IPS DF 6.9 (cell line): Measurements from ENCODE around the gene SRCIN1.
"Not testable (repeated sequence)": the region's sequence is repeated elsewhere in the genome, so short reads cannot be mapped to it uniquely, and the experiment has no call there.

Experiments used
- DNase-seq: peaks from one replicate; pipeline ENCODE4 v3.0.0-alpha.2; 2013; ENCODE audit warnings: low read depth, low spot score
- H3K27ac ChIP-seq: one replicate; pipeline ENCODE4 v1.5.1; 2013; ENCODE audit warnings: low read length, control low read depth
- H3K27me3 ChIP-seq: 2 replicates; pipeline ENCODE4 v1.6.1; 2013; ENCODE audit warnings: mild to moderate bottlenecking, low read length; ENCODE audit not compliant: control insufficient read depth, insufficient read depth
- H3K36me3 ChIP-seq: 2 replicates; pipeline ENCODE4 v1.6.1; 2013; ENCODE audit warnings: low read length; ENCODE audit not compliant: control insufficient read depth, insufficient read depth
- H3K4me1 ChIP-seq: 2 replicates; pipeline ENCODE4 v1.6.1; 2013; ENCODE audit warnings: low read length; ENCODE audit not compliant: control insufficient read depth, insufficient read depth
- H3K4me3 ChIP-seq: 2 replicates; pipeline ENCODE4 v1.5.1; 2013; ENCODE audit warnings: mild to moderate bottlenecking, low read length
- H3K9me3 ChIP-seq: 2 replicates; pipeline ENCODE4 v1.6.1; 2013; ENCODE audit warnings: low read length, inconsistent platforms; ENCODE audit not compliant: control insufficient read depth, insufficient read depth
- WGBS: extraction: QIAGEN DNeasy Blood & Tissue Kit; methylation state at CpG from one replicate; pipeline ENCODE4 v1.1.7; 2013; ENCODE audit warnings: mixed read lengths, missing lambda C conversion rate; ENCODE audit not compliant: insufficient read length, insufficient coverage; 5-methylcytosine and 5-hydroxymethylcytosine counted together

The SRCIN1 gene

GRCh38 chr17:38509772-38510420 is 95.9 kb downstream of the SRCIN1 start:
- DNase-seq = no peak
- H3K27me3 ChIP-seq = no peaks in the 10 kb centered on the region; the same call in 1 of the 2 replicates
- no CpG with 5 or more reads among the region's 80 CpGs for WGBS
- no peaks in the 10 kb centered on the region for H3K36me3 ChIP-seq
- no peak overlapping the region for H3K27ac ChIP-seq
- H3K4me1 ChIP-seq = peaks cover 12% of the 10 kb centered on the region
- H3K4me3 ChIP-seq = peak overlapping the region; percentile 30; the same call in 1 of the 2 replicates
- no peaks in the 10 kb centered on the region for H3K9me3 ChIP-seq

DNA sequence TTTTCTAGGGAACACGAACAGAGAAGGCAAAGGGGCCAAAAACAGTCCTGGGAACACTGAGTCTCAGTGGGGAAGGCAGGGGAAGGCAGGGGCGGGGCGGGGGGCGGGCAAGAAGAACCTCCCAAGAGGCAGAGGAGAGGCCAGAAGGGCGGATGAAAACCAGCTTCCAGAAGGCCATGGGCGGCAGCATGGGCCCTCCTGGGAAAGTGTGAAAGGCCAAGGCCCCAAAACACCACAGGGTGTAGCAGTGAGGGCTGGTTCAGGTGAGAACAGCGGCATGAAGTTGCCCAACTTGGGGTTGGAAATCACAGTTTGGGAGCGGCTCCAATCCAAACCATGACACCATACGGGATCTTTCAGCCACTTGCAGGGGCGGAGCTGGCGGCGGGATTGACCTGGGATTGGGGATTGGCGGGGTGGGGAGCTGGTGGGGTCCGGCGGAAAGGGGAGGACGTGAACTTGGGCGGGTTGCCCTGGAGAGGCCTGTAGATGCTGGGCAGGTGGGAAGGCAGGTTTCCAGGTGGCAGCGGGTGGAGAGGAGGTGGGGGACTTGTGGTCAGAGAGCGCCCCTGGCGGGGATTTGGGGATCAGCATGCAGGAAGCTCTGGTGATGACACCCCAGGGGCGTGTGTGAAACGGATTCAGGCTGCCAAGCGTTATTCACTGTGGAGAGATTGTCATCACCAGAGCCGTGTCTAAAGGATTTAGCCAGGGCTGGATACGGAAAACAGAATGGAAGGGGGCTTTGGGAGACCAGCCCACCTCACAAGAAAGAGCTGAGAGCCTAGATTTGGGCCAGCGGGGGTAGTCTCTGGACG is 96.6 kb downstream of the SRCIN1 start:
- Histone ChIP-seq H3K9me3 (no peaks in the 10 kb centered on the region), H3K27ac (no peak overlapping the region), H3K4me1 (peaks cover 12% of the 10 kb centered on the region), H3K36me3 (no peaks in the 10 kb centered on the region), H3K4me3 (peak overlapping the region; percentile 10; the same call in 1 of the 2 replicates), H3K27me3 (no peaks in the 10 kb centered on the region; the same call in 1 of the 2 replicates)
- WGBS = no CpG with 5 or more reads among the region's 27 CpGs
- no peak for DNase-seq

DNA sequence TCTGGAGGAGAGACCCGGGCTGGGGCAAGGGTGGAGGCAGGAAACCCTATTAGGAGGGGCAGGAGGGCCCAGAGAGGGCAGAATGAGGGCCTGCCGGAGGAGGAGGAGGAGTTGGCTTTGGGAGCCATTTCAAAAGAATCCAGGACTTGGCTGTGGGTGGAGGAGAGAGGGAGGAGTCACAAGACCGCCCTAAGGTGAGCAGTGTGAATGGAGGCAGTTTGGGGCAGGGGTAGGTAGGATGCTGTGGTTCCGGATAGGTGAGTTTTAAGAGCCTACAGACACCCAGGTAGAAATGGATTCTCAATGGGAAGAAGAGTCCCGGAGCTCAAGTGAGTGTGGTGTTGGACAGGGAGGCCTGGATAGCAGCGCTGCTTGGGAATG is 97.2 kb downstream of the SRCIN1 start:
- Histone ChIP-seq H3K36me3 (no peaks in the 10 kb centered on the region), H3K9me3 (no peaks in the 10 kb centered on the region), H3K27me3 (no peaks in the 10 kb centered on the region; the same call in 1 of the 2 replicates), H3K4me1 (peaks cover 12% of the 10 kb centered on the region), H3K27ac (no peak overlapping the region), H3K4me3 (no peak overlapping the region)
- DNase-seq = no peak
- WGBS = no CpG with 5 or more reads among the region's 6 CpGs

DNA sequence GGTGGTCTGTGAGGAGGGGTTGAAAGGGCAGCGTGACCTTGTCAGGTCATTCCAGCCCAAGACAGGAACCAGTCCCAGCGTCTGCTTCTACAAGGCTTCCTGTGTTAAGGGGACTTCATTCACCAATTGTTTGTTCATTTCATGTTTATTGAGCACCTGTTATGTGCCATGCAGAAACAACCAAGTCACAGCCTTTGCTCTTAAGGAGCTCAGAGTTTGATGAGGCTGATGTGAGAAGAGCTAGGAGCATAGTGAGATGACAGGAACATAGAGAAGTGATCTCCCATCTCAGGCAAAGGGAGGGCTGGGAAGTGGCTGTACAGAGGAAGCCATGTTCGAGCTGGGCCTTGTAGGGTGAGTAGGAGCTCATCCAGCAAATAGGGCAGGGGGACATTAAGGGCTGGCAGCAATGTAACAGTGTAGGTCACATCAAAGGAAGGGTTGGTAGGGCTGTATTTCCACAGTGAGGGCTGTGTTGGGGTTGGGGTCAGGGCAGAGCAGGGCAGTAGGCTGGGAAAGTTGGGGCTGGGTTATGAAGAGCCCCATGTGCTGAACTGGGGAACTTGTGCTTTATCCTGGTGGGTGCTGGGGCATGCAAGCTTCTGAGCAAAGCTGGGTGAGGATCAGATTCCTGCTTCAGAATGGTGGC is 97.7 kb downstream of the SRCIN1 start:
- no CpG with 5 or more reads among the region's 3 CpGs for WGBS
- no peaks in the 10 kb centered on the region; the same call in 1 of the 2 replicates for H3K27me3 ChIP-seq
- no peak overlapping the region for H3K4me3 ChIP-seq
- H3K9me3 ChIP-seq = no peaks in the 10 kb centered on the region
- no peaks in the 10 kb centered on the region; the same call in 1 of the 2 replicates for H3K36me3 ChIP-seq
- peaks cover 12% of the 10 kb centered on the region for H3K4me1 ChIP-seq
- no peak overlapping the region for H3K27ac ChIP-seq
- no peak for DNase-seq

GRCh38 chr17:38507436-38507835 is 98.3 kb downstream of the SRCIN1 start:
- no CpG with 5 or more reads among the region's 3 CpGs for WGBS
- no peaks in the 10 kb centered on the region; the same call in 1 of the 2 replicates for H3K27me3 ChIP-seq
- no peaks in the 10 kb centered on the region for H3K9me3 ChIP-seq
- no peak overlapping the region for H3K27ac ChIP-seq
- H3K36me3 ChIP-seq = no peaks in the 10 kb centered on the region; the same call in 1 of the 2 replicates
- no peak overlapping the region for H3K4me3 ChIP-seq
- peaks cover 10% of the 10 kb centered on the region for H3K4me1 ChIP-seq
- no peak for DNase-seq

DNA sequence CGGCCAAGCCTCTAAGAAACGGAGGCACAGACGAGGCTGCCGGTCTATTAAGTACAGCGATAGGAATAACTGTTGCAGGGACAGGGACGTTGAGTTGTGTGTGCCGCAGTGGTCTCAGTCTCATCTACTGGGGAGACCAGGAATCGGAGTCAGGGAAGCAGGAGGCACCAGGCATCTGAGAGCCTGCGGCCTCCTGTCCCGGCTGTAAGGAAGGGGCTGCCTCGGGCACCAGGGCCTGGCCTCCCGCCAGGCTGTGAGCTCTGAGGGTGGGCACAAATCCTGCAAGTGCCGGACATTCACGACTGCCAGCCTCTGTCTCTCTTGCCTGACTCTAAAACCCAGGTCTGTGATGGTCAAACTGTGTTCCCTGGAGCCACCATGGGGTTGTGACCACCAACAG is 101.5 kb downstream of the SRCIN1 start:
- H3K27ac ChIP-seq = no peak overlapping the region
- no peaks in the 10 kb centered on the region; the same call in 1 of the 2 replicates for H3K36me3 ChIP-seq
- WGBS = no CpG with 5 or more reads among the region's 14 CpGs
- no peaks in the 10 kb centered on the region for H3K27me3 ChIP-seq
- H3K4me3 ChIP-seq = no peak overlapping the region
- H3K9me3 ChIP-seq = no peaks in the 10 kb centered on the region
- H3K4me1 ChIP-seq = peaks cover 8% of the 10 kb centered on the region
- no peak for DNase-seq

- no CpG with 5 or more reads among the region's 15 CpGs for WGBS
Measured at GRCh38 chr17:38503286-38503913, 102.4 kb downstream of the SRCIN1 start.

GRCh38 chr17:38501718-38502117 is 104.0 kb downstream of the SRCIN1 start:
- not testable (repeated sequence) for H3K4me3 ChIP-seq, H3K4me1 ChIP-seq, H3K36me3 ChIP-seq, H3K27ac ChIP-seq, H3K9me3 ChIP-seq, DNase-seq, H3K27me3 ChIP-seq
- WGBS = no CpG with 5 or more reads among the region's 2 CpGs

More at GRCh38 chr17:38503286-38503913, 102.4 kb downstream of the SRCIN1 start:
- H3K36me3 ChIP-seq, DNase-seq, H3K27ac ChIP-seq, H3K4me1 ChIP-seq, H3K9me3 ChIP-seq, H3K27me3 ChIP-seq, H3K4me3 ChIP-seq: not testable (repeated sequence)

DNA sequence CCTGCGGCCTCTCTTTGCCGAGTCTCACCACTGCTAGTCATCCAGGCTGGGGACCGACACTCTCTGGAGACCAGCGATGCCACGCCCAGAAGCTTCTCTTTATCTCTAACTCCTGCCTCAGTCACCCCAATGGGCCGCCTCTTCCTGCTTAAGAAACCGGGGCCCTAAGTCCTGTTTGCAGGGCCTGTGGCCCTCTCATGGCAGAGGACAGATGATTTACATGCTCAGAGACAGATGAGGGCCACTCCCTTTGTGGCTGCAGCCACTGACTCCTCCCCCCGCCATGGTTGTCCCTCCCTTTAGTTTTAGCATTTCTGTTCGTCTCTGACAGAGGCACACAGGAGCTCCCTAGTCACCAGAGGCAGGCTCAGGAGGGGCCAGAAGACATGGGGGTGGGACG is 106.5 kb downstream of the SRCIN1 start:
- WGBS = no CpG with 5 or more reads among the region's 10 CpGs
- not testable (repeated sequence) for H3K9me3 ChIP-seq, H3K4me1 ChIP-seq, DNase-seq, H3K4me3 ChIP-seq, H3K27ac ChIP-seq, H3K27me3 ChIP-seq, H3K36me3 ChIP-seq

DNA sequence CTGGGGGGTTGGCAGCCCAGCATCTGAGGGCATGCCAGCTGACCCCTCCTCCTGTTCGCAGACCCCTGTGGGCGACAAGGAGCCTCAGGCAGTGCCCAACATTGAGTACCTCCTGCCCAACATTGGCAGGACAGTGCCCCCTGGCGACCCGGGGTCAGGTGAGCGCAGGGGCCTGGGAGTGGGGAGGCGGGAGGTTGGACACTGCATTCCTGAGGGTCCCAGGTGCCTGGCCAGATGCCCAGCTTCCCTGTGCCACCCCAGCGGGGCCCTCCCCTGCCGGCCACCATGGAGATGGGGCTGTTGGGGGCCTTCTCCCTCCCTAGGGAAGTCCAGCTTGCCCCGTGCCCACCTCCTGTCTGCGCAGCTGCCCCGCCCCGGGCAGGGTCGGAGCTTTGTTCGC is 107.4 kb downstream of the SRCIN1 start:
- no peaks in the 10 kb centered on the region for H3K4me1 ChIP-seq
- no peaks in the 10 kb centered on the region for H3K9me3 ChIP-seq
- no CpG with 5 or more reads among the region's 14 CpGs for WGBS
- no peaks in the 10 kb centered on the region for H3K27me3 ChIP-seq
- H3K4me3 ChIP-seq = no peak overlapping the region
- no peak for DNase-seq
- H3K36me3 ChIP-seq = peaks cover 9% of the 10 kb centered on the region
- H3K27ac ChIP-seq = no peak overlapping the region
